ENCODE results near the gene FLII. TPM values are rescaled to one million over a fixed set of nuclear protein-coding genes. Genes with fewer than 3 reads are reported as not detected.

Gene FLII
- total RNA-seq, 1 donor from 2014 or later, result 517 TPM

DNA sequence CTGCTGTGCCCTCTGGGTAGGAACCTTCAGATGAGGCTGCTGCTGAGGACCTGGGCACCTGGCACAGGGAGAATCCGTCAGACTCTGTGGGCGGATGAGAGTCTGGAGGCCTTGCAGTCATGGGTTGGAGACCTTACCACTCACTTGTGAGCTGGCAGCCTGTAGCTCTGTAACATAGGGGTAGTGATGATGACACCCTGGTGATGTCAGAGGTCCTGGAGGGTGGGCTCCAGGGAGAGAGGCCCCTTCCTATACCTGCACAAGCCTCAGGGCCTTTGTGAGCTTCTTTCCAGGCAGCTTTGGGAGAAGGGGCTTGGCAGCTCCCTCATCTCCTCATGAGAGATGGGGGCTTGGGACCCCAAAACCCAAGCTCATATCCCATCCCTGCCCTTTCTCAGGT lies 3.6 kb upstream of the FLII start:
- TF ChIP-seq, protein P1, sequence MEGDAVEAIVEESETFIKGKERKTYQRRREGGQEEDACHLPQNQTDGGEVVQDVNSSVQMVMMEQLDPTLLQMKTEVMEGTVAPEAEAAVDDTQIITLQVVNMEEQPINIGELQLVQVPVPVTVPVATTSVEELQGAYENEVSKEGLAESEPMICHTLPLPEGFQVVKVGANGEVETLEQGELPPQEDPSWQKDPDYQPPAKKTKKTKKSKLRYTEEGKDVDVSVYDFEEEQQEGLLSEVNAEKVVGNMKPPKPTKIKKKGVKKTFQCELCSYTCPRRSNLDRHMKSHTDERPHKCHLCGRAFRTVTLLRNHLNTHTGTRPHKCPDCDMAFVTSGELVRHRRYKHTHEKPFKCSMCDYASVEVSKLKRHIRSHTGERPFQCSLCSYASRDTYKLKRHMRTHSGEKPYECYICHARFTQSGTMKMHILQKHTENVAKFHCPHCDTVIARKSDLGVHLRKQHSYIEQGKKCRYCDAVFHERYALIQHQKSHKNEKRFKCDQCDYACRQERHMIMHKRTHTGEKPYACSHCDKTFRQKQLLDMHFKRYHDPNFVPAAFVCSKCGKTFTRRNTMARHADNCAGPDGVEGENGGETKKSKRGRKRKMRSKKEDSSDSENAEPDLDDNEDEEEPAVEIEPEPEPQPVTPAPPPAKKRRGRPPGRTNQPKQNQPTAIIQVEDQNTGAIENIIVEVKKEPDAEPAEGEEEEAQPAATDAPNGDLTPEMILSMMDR (IDR thresholded peaks at IDR 0.05; ENCODE audit: insufficient read depth, low read length, severe bottlenecking), result no peak
- Histone ChIP-seq H3K4me3 (ENCODE audit: low read depth, low read length) (no peak overlapping the region), H3K27me3 (ENCODE audit: control insufficient read depth, insufficient read depth, low read length) (no peaks in the 10 kb centered on the region), H3K36me3 (ENCODE audit: control insufficient read depth, insufficient read depth, low read length) (peaks cover 20% of the 10 kb centered on the region)
- peak; percentile 33 for DNase-seq (ENCODE audit: low read depth)
- no peak for FAIRE-seq

DNA sequence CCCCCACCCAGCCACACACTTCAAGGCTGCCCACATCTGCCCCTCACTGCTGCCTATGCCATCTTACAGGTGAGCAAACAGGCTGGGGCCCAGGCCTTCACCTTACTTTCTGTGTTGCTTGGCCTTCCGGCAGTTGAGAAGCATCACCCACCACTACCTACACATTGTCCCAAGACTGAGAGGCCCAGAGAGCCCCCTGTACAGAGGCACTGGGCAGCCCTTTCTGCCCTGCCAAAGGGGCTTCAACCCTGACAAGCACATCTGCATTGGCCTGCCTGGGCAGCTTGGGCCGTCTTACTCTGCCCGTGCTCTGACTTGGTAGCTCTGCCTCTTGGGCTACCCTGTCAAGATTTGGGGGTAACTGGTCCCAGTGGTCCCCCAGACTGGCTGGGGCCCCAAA lies 3.1 kb upstream of the FLII start:
- peaks cover 22% of the 10 kb centered on the region for H3K36me3 ChIP-seq (ENCODE audit: control insufficient read depth, insufficient read depth, low read length)
- H3K27me3 ChIP-seq (ENCODE audit: control insufficient read depth, insufficient read depth, low read length), result no peaks in the 10 kb centered on the region
- no peak for DNase-seq (ENCODE audit: low read depth)
- no peak for FAIRE-seq
- H3K4me3 ChIP-seq (ENCODE audit: low read depth, low read length), result peak overlapping the region; percentile 85
- TF ChIP-seq, protein P1 (IDR thresholded peaks at IDR 0.05; ENCODE audit: insufficient read depth, low read length, severe bottlenecking), result no peak

DNA sequence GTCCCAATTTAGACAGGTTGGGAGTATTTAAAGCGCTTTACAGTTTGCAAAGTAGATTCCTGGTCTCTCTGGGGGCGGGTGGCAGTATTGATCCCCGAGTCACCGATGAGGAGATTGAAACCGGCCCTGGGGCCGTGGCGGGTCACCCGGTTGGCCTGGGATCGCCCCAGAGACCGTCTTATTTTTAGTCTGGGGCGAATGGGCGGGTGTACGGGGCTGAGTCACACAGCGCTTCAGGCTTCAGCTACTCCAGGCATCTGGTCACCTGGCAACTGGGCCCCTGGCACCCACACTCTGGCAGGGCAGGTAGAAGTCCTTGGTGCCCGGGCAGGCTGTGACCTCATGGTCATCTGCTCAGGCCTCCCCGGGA lies 2.6 kb upstream of the FLII start:
- DNase-seq (ENCODE audit: low read depth) (peak; percentile 71), FAIRE-seq (no peak)

DNA sequence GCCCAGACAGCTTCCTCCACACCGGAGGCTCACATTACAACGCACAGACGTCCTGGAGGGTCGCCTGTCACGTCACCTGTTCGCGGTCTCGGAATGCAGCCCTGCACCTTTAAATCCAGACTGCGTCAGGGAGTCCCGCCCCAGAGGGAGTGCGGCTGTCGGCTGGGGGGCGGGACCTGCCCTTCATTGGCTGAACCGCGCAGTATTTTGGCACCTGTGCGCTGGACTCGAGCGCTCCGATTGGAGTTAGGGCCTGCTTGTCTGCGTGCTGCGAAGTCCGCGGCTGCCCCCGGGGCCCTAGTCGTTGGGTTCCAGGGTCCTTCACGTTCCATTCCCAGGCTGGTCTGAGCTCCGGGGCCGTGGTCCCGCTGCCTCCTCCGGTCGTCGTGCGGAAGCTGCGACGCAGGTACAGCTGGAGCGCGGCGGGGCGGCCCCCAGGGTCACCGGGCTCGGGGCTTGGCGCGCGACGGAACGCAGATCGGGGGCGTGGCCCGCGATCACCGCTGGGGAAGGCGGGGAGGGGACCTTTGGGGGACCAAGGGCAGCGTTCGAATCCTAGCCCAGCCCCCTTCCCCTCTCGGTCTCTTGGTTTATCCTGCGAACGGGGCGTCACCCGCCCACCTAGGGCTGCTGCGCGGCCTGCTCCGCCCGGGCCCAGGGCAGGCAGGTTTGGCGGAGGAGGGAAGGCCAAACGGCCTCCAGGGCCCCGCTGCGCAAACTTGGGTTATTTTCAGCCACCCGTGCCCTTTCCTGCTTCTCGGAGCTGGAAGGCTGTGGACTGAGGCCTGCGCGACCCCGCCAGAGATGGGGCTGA lies 2.0 kb upstream of the FLII start, which contains the start of gene MIEF2:
Gene MIEF2 (plus strand): TSS at position 331 of the 814 bp plus-strand sequence. CDS start 2,059 bp downstream, outside the sequence.
- Histone ChIP-seq H3K4me3 (ENCODE audit: low read depth, low read length) (peak within 1 kb of the TSS; percentile 85), H3K27me3 (ENCODE audit: control insufficient read depth, insufficient read depth, low read length) (no peaks in the 10 kb centered on the region), H3K36me3 (ENCODE audit: control insufficient read depth, insufficient read depth, low read length) (peaks cover 32% of the 10 kb centered on the region)
- DNase-seq (ENCODE audit: low read depth), result peak; percentile 93
- FAIRE-seq, result no peak
- TF ChIP-seq, protein P1 (IDR thresholded peaks at IDR 0.05; ENCODE audit: insufficient read depth, low read length, severe bottlenecking), result no peak

More for the DNA sequence above, 2.6 kb upstream of the FLII start:
- H3K27me3 ChIP-seq (ENCODE audit: control insufficient read depth, insufficient read depth, low read length), result no peaks in the 10 kb centered on the region
- H3K4me3 ChIP-seq (ENCODE audit: low read depth, low read length), result peak overlapping the region; percentile 85
- TF ChIP-seq, protein P1 (IDR thresholded peaks at IDR 0.05; ENCODE audit: insufficient read depth, low read length, severe bottlenecking), result no peak
- H3K36me3 ChIP-seq (ENCODE audit: control insufficient read depth, insufficient read depth, low read length), result peaks cover 27% of the 10 kb centered on the region

DNA sequence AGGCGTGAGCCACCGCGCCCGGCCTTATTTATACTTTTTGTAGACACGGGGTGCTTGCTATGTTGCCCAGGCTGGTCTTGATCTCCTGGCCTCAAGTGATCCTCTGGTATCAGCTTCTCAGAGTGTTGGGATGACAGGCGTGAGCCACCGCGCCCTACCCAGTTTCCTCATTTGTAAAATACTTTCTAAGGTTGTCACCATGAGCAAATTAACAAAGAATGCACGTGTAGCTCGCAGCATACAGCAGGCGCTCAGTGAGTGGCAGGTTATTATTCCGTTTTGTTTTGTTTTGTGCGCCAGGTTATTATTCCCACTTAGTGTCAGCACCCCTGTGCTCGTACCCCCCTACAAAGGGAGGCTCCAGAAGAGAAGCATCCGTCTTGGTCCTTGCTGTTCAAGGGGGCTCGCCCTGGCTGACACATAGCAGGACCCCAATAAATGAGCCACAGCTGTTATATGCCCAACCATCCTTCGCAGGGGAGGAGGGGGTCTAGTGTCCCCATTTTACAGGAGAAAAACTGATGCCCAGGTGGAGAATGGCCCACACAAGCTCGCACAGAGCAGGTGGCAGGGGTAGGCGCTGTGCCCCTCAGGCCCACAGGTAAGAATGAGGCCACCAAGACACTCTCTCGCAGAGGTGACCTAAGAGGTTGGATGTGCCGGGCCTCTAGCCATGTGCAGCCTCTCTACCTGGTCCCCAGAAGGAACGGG lies 1.2 kb upstream of the FLII start:
- peaks cover 38% of the 10 kb centered on the region for H3K36me3 ChIP-seq (ENCODE audit: control insufficient read depth, insufficient read depth, low read length)
- DNase-seq (ENCODE audit: low read depth) (peak; percentile 89), FAIRE-seq (no peak)
- no peaks in the 10 kb centered on the region for H3K27me3 ChIP-seq (ENCODE audit: control insufficient read depth, insufficient read depth, low read length)
- H3K4me3 ChIP-seq (ENCODE audit: low read depth, low read length), result peak overlapping the region; percentile 85
- TF ChIP-seq, protein P1 (IDR thresholded peaks at IDR 0.05; ENCODE audit: insufficient read depth, low read length, severe bottlenecking), result no peak
